RWPE1 (cell line): ENCODE results near the gene EGFL7.

Experiments
- CTCF ChIA-PET: fragments of 350-600 bp; sonication (Branson Sonifier 250); formaldehyde crosslinking; extraction: SDS; loops from one replicate; lab custom pipeline; 2021; lab: Yijun Ruan, JAX
- POLR2A ChIA-PET: fragments of 400-600 bp; formaldehyde crosslinking; extraction: SDS; loops from one replicate; lab custom pipeline; 2020; ENCODE audit warnings: antibody characterized with exemption; ENCODE audit not compliant: low non-redundant PET; lab: Yijun Ruan, JAX
- DNase-seq: peaks from one replicate; pipeline ENCODE4 v3.0.0; 2012; ENCODE audit warnings: low spot score
- H3K27ac ChIP-seq: fragments of 450-650 bp; 2 replicates; pipeline ENCODE4 v1.5.1; 2017
- CTCF ChIP-seq: fragments of 450-650 bp; conservative IDR thresholded peaks from 2 replicates; pipeline ENCODE4 v1.5.1; 2017; ENCODE audit warnings: low read depth, mild to moderate bottlenecking

Gene EGFL7

GRCh38 chr9:136662656-136663581 is at the start of gene EGFL7:
Gene EGFL7 (plus strand): TSS chr9:136662916. CDS start chr9:136668283, 5,367 bp downstream.
- ChIA-PET CTCF (interaction anchor here (4.8 kb wide), 1 partner anchor 10 kb away, joined by 36 read pairs; no protein-coding TSS in a partner anchor), POLR2A (no interaction called here)
- TF ChIP-seq CTCF, result no peak
- no peak within 1 kb of the TSS for H3K27ac ChIP-seq
- no peak for DNase-seq

DNA sequence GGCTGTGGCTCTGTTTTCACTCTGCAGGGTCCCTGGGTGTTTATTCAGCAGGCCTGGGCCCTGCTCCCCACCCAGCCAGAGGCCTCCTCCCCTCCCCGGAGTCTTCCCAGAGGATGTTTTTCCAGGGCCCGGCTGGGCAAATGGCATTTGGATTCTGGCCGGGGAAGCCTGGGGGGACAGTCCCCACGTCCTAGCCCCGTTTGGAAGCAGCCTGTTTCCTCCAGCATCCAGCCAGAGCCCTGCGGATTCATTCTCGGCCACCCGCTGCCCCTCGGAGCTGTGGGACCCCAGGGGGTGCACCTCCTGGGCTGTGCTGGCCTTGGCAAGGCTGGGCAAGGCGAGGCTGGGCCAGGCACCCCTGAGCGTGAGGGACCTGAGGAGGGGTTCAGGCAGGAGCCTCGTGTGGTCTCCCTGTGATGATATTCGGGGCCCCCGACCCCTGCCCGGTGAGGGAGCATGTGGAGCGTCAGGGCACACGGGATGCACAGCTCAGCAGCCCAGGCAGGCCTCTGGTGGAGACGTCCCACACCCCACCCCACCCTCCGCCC is 48.8 kb upstream of the EGFL7 start:
- TF ChIP-seq CTCF, result no peak
- DNase-seq, result no peak
- POLR2A ChIA-PET, result no interaction called here
- CTCF ChIA-PET, result interaction anchor here (0.6 kb wide), 1 partner anchor 113 kb away, joined by 3 read pairs; no protein-coding TSS in a partner anchor
- H3K27ac ChIP-seq, result 0 out of 2 replicates have a peak overlapping the region, but pooled peaks have one; percentile 23

DNA sequence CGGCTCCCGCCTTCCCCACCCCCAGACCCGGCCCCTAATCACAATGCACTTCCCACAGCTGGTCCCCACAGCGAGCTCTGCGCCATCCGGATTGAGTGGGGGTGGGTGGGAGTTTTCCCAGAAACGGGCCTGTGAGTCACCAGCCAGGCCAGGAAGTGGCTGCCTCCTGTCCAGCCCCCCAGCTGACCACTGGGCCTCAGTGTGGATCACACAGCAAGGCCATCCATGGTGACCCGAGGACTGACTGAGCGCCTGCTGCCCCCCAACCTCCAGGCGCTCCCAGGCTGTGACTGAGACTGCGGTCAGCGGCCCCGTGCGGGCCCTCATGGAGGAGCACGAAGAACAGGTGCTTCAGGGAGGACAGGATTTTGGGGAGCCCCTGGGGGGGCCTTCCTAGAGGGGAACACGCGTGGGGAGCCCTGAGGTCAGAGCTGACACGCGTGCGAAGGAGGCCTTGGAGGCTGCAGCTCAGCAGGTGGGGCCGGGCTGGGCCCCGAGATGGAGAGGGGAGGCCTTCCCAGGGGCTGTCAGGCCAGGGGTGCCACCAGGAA is 48.3 kb upstream of the EGFL7 start:
- DNase-seq, result no peak
- peak overlapping the region; percentile 100 for H3K27ac ChIP-seq
- no peak for TF ChIP-seq CTCF
- CTCF ChIA-PET, result interaction anchor here (0.6 kb wide), 1 partner anchor 113 kb away, joined by 3 read pairs; no protein-coding TSS in a partner anchor
- POLR2A ChIA-PET, result no interaction called here

DNA sequence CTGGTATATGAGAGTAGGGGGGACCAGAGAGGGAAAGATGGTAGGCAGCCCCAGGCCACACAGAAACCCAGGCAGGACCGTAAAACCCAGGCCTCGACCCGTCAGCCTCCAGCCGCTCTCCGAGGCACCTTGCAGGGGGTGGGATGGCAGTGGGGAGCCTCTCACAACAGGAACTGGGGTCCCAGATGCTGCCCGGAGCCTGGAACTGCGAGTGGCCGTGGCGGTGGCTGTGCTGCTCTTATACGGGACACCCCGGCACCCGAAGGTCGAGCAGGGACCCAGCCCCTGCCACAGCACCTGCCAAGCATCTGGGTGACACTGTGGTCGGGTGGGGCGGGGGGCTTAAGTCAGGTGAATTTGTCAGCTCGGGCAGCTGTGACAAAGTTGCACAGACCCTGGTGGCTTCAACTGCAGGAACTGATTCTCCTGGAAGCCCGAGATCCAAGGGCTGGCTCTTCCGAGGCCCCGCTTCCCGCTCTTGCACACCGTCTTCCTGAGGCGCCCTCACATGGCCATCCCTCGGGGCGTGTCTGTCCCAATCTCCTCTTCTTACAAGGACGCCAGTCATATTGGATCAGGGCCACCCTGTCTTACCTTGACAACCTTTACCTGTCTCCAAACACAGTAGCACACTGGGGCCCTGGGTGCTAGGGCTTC is 47.6 kb upstream of the EGFL7 start:
- TF ChIP-seq CTCF, result no peak; the same call in 1 of the 2 replicates
- CTCF ChIA-PET, result no interaction called here
- no peak for DNase-seq
- POLR2A ChIA-PET, result no interaction called here
- peak overlapping the region; percentile 100 for H3K27ac ChIP-seq

GRCh38 chr9:136615631-136616306 is 46.9 kb upstream of the EGFL7 start:
- no peak for DNase-seq
- POLR2A ChIA-PET, result no interaction called here
- CTCF ChIA-PET, result interaction anchor here (0.5 to 0.6 kb wide), 2 partner anchors 526 to 1397 kb away, joined by 3 read pairs; no protein-coding TSS in a partner anchor
- H3K27ac ChIP-seq, result peak overlapping the region; percentile 100
- TF ChIP-seq CTCF, result no peak; the same call in 1 of the 2 replicates
